Type B pancreatic cell (in vitro differentiated cells): ENCODE data around the gene TRA2A. TPM values are rescaled to one million over a fixed set of nuclear protein-coding genes. Genes with fewer than 3 reads are reported as not detected.
A peak's percentile ranks its signal among the peaks of the same experiment; 100 is the strongest.
"Not testable (repeated sequence)": the region's sequence is repeated elsewhere in the genome, so short reads cannot be mapped to it uniquely, and the experiment has no call there.

Source experiments
- DNase-seq: peaks from one replicate; pipeline ENCODE4 v3.0.0; 2021; ENCODE audit warnings: mixed read lengths; ENCODE audit not compliant: unreplicated experiment; ENCODE audit errors: extremely low spot score
- H3K27ac Mint-ChIP-seq: 2 replicates; pipeline ENCODE4 v1.8.0; 2021; ENCODE audit warnings: mild to moderate bottlenecking, mixed read lengths
- H3K27me3 Mint-ChIP-seq: 2 replicates; pipeline ENCODE4 v1.8.0; 2021; ENCODE audit warnings: mixed read lengths
- H3K36me3 Mint-ChIP-seq: 2 replicates; pipeline ENCODE4 v1.8.0; 2021; ENCODE audit warnings: mixed read lengths
- H3K4me1 Mint-ChIP-seq: one replicate; pipeline ENCODE4 v1.8.0; 2021; ENCODE audit warnings: mixed read lengths; ENCODE audit not compliant: unreplicated experiment
- H3K4me3 Mint-ChIP-seq: 2 replicates; pipeline ENCODE4 v1.8.0; 2021; ENCODE audit warnings: mild to moderate bottlenecking, mixed read lengths
- H3K9me3 Mint-ChIP-seq: 2 replicates; pipeline ENCODE4 v1.8.0; 2021; ENCODE audit warnings: mixed read lengths
- total RNA-seq: library from RNA; stranded (reverse); gene quantifications from 2 replicates; pipeline ENCODE4 v1.2.1, GENCODE V29; 2021; ENCODE audit warnings: low replicate concordance
- TF ChIP-seq, protein P1 (sequence below): fragments of 200-600 bp; sonication (generic); conservative IDR thresholded peaks from 2 replicates; pipeline ENCODE4 v1.5.0; 2021; ENCODE audit warnings: antibody characterized with exemption, mild to moderate bottlenecking

TRA2A gene
- total RNA-seq, 1 donor from 2014 or later = 116 TPM

- Mint-ChIP-seq H3K27me3 (no peaks in the 10 kb centered on the region), H3K4me1 (peaks cover 27% of the 10 kb centered on the region), H3K9me3 (no peaks in the 10 kb centered on the region), H3K27ac (peak overlapping the region; percentile 100), H3K36me3 (peaks cover 21% of the 10 kb centered on the region), H3K4me3 (peak overlapping the region; percentile 100)
- TF ChIP-seq, protein P1, sequence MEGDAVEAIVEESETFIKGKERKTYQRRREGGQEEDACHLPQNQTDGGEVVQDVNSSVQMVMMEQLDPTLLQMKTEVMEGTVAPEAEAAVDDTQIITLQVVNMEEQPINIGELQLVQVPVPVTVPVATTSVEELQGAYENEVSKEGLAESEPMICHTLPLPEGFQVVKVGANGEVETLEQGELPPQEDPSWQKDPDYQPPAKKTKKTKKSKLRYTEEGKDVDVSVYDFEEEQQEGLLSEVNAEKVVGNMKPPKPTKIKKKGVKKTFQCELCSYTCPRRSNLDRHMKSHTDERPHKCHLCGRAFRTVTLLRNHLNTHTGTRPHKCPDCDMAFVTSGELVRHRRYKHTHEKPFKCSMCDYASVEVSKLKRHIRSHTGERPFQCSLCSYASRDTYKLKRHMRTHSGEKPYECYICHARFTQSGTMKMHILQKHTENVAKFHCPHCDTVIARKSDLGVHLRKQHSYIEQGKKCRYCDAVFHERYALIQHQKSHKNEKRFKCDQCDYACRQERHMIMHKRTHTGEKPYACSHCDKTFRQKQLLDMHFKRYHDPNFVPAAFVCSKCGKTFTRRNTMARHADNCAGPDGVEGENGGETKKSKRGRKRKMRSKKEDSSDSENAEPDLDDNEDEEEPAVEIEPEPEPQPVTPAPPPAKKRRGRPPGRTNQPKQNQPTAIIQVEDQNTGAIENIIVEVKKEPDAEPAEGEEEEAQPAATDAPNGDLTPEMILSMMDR = no peak
- DNase-seq = peak; percentile 62
These were observed 883 bp upstream of the TRA2A start for GRCh38 chr7:23532490-23533237.

GRCh38 chr7:23531050-23531793 is 559 bp downstream of the TRA2A start:
- TF ChIP-seq, protein P1 = no peak
- Mint-ChIP-seq H3K4me1 (peaks cover 36% of the 10 kb centered on the region), H3K36me3 (peaks cover 24% of the 10 kb centered on the region)

GRCh38 chr7:23530405-23530804 is 1.4 kb downstream of the TRA2A start:
- Mint-ChIP-seq H3K36me3 (peaks cover 24% of the 10 kb centered on the region), H3K4me3 (peak overlapping the region; percentile 100), H3K9me3 (no peaks in the 10 kb centered on the region), H3K27me3 (no peaks in the 10 kb centered on the region), H3K27ac (peak overlapping the region; percentile 100), H3K4me1 (peaks cover 40% of the 10 kb centered on the region)
- TF ChIP-seq, protein P1 = peak; percentile 57
- peak; percentile 4 for DNase-seq

More at GRCh38 chr7:23531050-23531793, 559 bp downstream of the TRA2A start:
- DNase-seq = peak; percentile 72
- Mint-ChIP-seq H3K27me3 (no peaks in the 10 kb centered on the region), H3K4me3 (peak overlapping the region; percentile 100), H3K27ac (peak overlapping the region; percentile 100), H3K9me3 (no peaks in the 10 kb centered on the region)

DNA sequence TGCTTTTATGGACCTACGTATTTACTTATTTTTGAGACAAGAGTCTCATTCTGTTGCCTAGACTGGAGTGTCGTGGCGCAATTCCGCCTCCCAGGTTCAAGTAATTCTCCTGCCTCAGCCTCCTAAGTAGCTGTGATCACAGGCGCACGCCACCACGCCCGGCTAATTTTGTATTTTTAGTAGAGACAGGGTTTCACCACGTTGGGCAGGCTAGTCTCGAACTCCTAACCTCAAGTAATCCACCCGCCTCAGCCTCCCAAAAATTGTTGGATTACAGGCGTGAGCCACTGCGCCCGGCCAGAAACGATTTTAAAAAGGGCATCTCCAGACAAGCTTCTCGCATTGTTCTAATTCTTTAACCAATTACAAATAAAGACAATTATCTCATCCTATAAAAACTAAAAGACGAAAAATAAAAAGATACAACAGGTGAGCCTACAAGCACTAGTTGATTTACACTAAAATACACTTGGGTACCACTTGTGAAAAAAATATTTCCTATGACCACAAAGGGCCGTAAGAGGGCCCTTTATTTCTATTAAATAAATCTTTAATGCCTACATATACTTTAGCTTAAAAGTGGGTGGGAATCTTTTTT is 2.4 kb downstream of the TRA2A start:
- DNase-seq = peak; percentile 25
- TF ChIP-seq, protein P1 = no peak
- peaks cover 44% of the 10 kb centered on the region for H3K4me1 Mint-ChIP-seq
- peak overlapping the region; percentile 100 for H3K4me3 Mint-ChIP-seq
- H3K9me3 Mint-ChIP-seq = no peaks in the 10 kb centered on the region
- H3K27ac Mint-ChIP-seq = peak overlapping the region; percentile 100
- no peaks in the 10 kb centered on the region for H3K27me3 Mint-ChIP-seq
- peaks cover 24% of the 10 kb centered on the region for H3K36me3 Mint-ChIP-seq

- H3K4me3 Mint-ChIP-seq, H3K9me3 Mint-ChIP-seq, H3K27ac Mint-ChIP-seq, H3K27me3 Mint-ChIP-seq: not testable (repeated sequence)
- Mint-ChIP-seq H3K36me3 (peaks cover 37% of the 10 kb centered on the region), H3K4me1 (peaks cover 53% of the 10 kb centered on the region)
- DNase-seq = peak; percentile 20
These were observed 6.2 kb downstream of the TRA2A start for GRCh38 chr7:23525611-23526010.

- no peak for DNase-seq
- TF ChIP-seq, protein P1 = no peak
- Mint-ChIP-seq H3K36me3 (peaks cover 33% of the 10 kb centered on the region), H3K27me3 (no peaks in the 10 kb centered on the region), H3K4me3 (no peak overlapping the region), H3K9me3 (no peaks in the 10 kb centered on the region), H3K4me1 (peaks cover 44% of the 10 kb centered on the region), H3K27ac (peak overlapping the region; percentile 56)
These were observed 7.3 kb downstream of the TRA2A start for GRCh38 chr7:23524473-23524872.
